Peyer's patch (tissue), 4 donors: ENCODE data around the gene POPDC2. TPM values are rescaled to one million over a fixed set of nuclear protein-coding genes. Genes with fewer than 3 reads are reported as not detected.
A peak's percentile ranks its signal among the peaks of the same experiment; 100 is the strongest.

Experiments
- DNase-seq, 3 donors: peaks; one replicate each; pipeline ENCODE4 v3.0.0-alpha.2; 2017 to 2019
- H3K27ac ChIP-seq, 4 donors: fragments of 200-600 bp; sonication (generic); one replicate each; pipeline ENCODE4 v1.5.1; 2016 to 2019
- H3K27me3 ChIP-seq, 2 donors: fragments of 200-600 bp; sonication (generic); one replicate each; pipeline ENCODE4 v1.5.1; 2019
- H3K36me3 ChIP-seq, 3 donors: fragments of 200-600 bp; sonication (generic); one replicate each; pipeline ENCODE4 v1.5.1; 2016 to 2019
- H3K4me1 ChIP-seq, 4 donors: fragments of 200-600 bp; sonication (generic); one replicate each; pipeline ENCODE4 v1.5.1; 2016 to 2019
- H3K4me3 ChIP-seq, 4 donors: fragments of 200-600 bp; sonication (generic); 1 replicate in 3 of 4; 2 replicates in 1 of 4; pipeline ENCODE4 v1.5.1; 2016 to 2019; ENCODE audit warnings: mild to moderate bottlenecking in 1 of 4
- H3K9me3 ChIP-seq, 4 donors: fragments of 200-600 bp; sonication (generic); one replicate each; pipeline ENCODE4 v1.5.1; 2016 to 2019; ENCODE audit warnings: mild to moderate bottlenecking in 1 of 4
- CTCF ChIP-seq, 6 experiments: fragments of 450-650 bp in 4 of 6; fragments of 200-600 bp in 2 of 6; sonication (generic) in 1 of 6; IDR thresholded peaks; one replicate each; pipeline ENCODE4 v1.5.1; 2017 to 2019; ENCODE audit warnings: antibody characterized with exemption in 6 of 6, mild to moderate bottlenecking in 3 of 6, moderate library complexity in 1 of 6
- POLR2A ChIP-seq, 2 donors: fragments of 450-650 bp; IDR thresholded peaks; one replicate each; pipeline ENCODE4 v1.5.1; 2017; ENCODE audit warnings: antibody characterized with exemption in 2 of 2, mild to moderate bottlenecking in 2 of 2, moderate library complexity in 2 of 2
- total RNA-seq, 4 donors: library from RNA; depleted of rRNA; stranded (reverse); fragments of >200 nt; gene quantifications; one replicate each; pipeline ENCODE4 v1.1.0, GENCODE V29; 2016

The POPDC2 gene
- total RNA-seq, 4 donors from 2014 or later: 3.0 to 8.3 (median 6.3) TPM

GRCh38 chr3:119700269-119700919, 40.0 kb upstream of the POPDC2 start:
- no peaks in the 10 kb centered on the region for H3K9me3 ChIP-seq
- H3K36me3 ChIP-seq: no peaks in the 10 kb centered on the region
- no peak for TF ChIP-seq CTCF (IDR thresholded peaks at IDR 0.05)
- no peak for TF ChIP-seq POLR2A (IDR thresholded peaks at IDR 0.05)
- DNase-seq: peak in 1 of 3 donors; percentile 68
- no peak overlapping the region for H3K4me3 ChIP-seq
- peak overlapping the region in 2 of 4 donors; percentile 3 to 51 for H3K27ac ChIP-seq
- H3K27me3 ChIP-seq: no peaks in the 10 kb centered on the region
- H3K4me1 ChIP-seq: peaks cover 0 to 14% (median 6%) of the 10 kb centered on the region in 4 donors

GRCh38 chr3:119697394-119697793, 37.0 kb upstream of the POPDC2 start:
- no peak overlapping the region for H3K27ac ChIP-seq
- H3K4me3 ChIP-seq: no peak overlapping the region
- DNase-seq: no peak
- no peaks in the 10 kb centered on the region for H3K36me3 ChIP-seq
- TF ChIP-seq CTCF (IDR thresholded peaks at IDR 0.05) (no peak), POLR2A (IDR thresholded peaks at IDR 0.05) (no peak)
- no peaks in the 10 kb centered on the region for H3K27me3 ChIP-seq
- no peaks in the 10 kb centered on the region for H3K9me3 ChIP-seq
- peaks cover 0 to 12% (median 4%) of the 10 kb centered on the region in 4 donors for H3K4me1 ChIP-seq

GRCh38 chr3:119695480-119695879, 35.1 kb upstream of the POPDC2 start:
- H3K9me3 ChIP-seq: no peaks in the 10 kb centered on the region
- no peak overlapping the region for H3K4me3 ChIP-seq
- H3K4me1 ChIP-seq: peaks cover 0 to 3% (median 1%) of the 10 kb centered on the region in 4 donors
- H3K27ac ChIP-seq: no peak overlapping the region
- H3K36me3 ChIP-seq: no peaks in the 10 kb centered on the region
- H3K27me3 ChIP-seq: no peaks in the 10 kb centered on the region
- TF ChIP-seq POLR2A (IDR thresholded peaks at IDR 0.05) (no peak), CTCF (IDR thresholded peaks at IDR 0.05) (no peak)
- no peak for DNase-seq

- H3K4me3 ChIP-seq: no peak overlapping the region
- no peaks in the 10 kb centered on the region for H3K27me3 ChIP-seq
- H3K27ac ChIP-seq: no peak overlapping the region
- H3K9me3 ChIP-seq: no peaks in the 10 kb centered on the region
- TF ChIP-seq POLR2A (IDR thresholded peaks at IDR 0.05) (no peak), CTCF (IDR thresholded peaks at IDR 0.05) (peak in 4 of 6 experiments; percentile 42 to 58 (median 54))
- no peak for DNase-seq
- no peaks in the 10 kb centered on the region for H3K36me3 ChIP-seq
- no peaks in the 10 kb centered on the region for H3K4me1 ChIP-seq
Observed at GRCh38 chr3:119690043-119690656, 29.8 kb upstream of the POPDC2 start.

- H3K36me3 ChIP-seq: no peaks in the 10 kb centered on the region
- H3K4me3 ChIP-seq: no peak overlapping the region
- DNase-seq: no peak
- H3K27ac ChIP-seq: no peak overlapping the region
- no peaks in the 10 kb centered on the region for H3K9me3 ChIP-seq
- TF ChIP-seq CTCF (IDR thresholded peaks at IDR 0.05) (no peak), POLR2A (IDR thresholded peaks at IDR 0.05) (no peak)
- no peaks in the 10 kb centered on the region for H3K4me1 ChIP-seq
- no peaks in the 10 kb centered on the region for H3K27me3 ChIP-seq
Observed at GRCh38 chr3:119683421-119683820, 23.0 kb upstream of the POPDC2 start.
